ENCODE data around the gene C5orf58. TPM values are rescaled to one million over a fixed set of nuclear protein-coding genes. Genes with fewer than 3 reads are reported as not detected.

The C5orf58 gene
- total and polyA plus RNA-seq, 12 donors: 0.39 to 0.80 TPM; not detected in 10

DNA sequence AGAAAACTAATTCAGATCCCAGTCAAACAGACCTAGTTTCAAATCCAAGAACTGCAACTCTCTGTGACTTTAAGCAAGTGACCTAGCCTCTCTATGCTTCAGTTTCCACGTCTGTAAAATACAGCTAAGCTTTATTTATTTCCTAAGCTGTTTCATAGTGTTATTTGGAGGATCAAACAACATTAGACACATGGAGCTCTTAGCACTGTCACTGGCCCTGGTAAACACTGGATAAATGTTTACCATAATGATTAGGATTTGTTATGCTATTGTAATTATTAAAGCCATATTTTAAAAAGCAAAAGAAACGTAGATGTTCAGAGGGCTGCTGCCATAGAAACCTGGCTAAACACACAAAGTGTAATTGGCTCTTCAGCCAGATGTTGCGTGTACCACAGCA is 26.6 kb upstream of the C5orf58 start:
- no peak for DNase-seq
- no peaks in the 10 kb centered on the region for H3K27me3 ChIP-seq
- TF ChIP-seq, protein P1, sequence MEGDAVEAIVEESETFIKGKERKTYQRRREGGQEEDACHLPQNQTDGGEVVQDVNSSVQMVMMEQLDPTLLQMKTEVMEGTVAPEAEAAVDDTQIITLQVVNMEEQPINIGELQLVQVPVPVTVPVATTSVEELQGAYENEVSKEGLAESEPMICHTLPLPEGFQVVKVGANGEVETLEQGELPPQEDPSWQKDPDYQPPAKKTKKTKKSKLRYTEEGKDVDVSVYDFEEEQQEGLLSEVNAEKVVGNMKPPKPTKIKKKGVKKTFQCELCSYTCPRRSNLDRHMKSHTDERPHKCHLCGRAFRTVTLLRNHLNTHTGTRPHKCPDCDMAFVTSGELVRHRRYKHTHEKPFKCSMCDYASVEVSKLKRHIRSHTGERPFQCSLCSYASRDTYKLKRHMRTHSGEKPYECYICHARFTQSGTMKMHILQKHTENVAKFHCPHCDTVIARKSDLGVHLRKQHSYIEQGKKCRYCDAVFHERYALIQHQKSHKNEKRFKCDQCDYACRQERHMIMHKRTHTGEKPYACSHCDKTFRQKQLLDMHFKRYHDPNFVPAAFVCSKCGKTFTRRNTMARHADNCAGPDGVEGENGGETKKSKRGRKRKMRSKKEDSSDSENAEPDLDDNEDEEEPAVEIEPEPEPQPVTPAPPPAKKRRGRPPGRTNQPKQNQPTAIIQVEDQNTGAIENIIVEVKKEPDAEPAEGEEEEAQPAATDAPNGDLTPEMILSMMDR (IDR thresholded peaks at IDR 0.05): no peak
- no peak for TF ChIP-seq POLR2A (IDR thresholded peaks at IDR 0.05)
- H3K9me3 ChIP-seq (replicated peaks in 1 of 3): no peaks in the 10 kb centered on the region
- H3K4me1 ChIP-seq (replicated peaks in 1 of 2): no peaks in the 10 kb centered on the region
- H3K4me3 ChIP-seq: no peak overlapping the region
- 50 to 66% (median 60%) methylated on average over 3 of the region's 3 CpGs for WGBS, 4 donors
- H3K27ac ChIP-seq: no peak overlapping the region
- intact Hi-C loops (cut with DNase I): no loop called here
- H3K36me3 ChIP-seq (replicated peaks in 1 of 2): no peaks in the 10 kb centered on the region

DNA sequence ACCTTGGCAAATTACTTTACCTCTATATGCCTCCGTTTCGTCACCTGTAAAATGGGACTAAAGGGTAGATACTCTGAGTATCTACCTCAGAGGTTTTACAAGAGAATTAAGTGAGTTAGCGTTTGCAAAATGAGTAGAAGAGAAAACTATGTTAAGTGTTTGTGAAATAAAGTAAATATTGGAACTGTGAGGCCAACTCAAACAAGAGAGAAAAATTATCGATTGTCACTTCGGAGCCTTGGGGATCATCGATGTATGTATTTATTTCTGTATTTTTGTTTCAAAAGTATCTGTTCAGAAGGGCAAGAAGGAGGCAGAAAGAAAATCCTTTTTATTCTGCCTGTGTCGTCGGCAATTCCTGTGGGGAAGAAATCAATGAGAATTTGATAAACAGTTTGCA is 25.8 kb upstream of the C5orf58 start:
- intact Hi-C loops (cut with DNase I): no loop called here
- H3K27ac ChIP-seq: no peak overlapping the region
- H3K27me3 ChIP-seq: no peaks in the 10 kb centered on the region
- no peak overlapping the region for H3K4me3 ChIP-seq
- TF ChIP-seq, protein P1 (IDR thresholded peaks at IDR 0.05): no peak
- no peak for TF ChIP-seq POLR2A (IDR thresholded peaks at IDR 0.05)
- 90 to 93% (median 91%) methylated on average over 8 of the region's 8 CpGs for WGBS, 4 donors
- H3K4me1 ChIP-seq (replicated peaks in 1 of 2): no peaks in the 10 kb centered on the region
- H3K36me3 ChIP-seq (replicated peaks in 1 of 2): no peaks in the 10 kb centered on the region
- no peak for DNase-seq
- H3K9me3 ChIP-seq (replicated peaks in 1 of 3): no peaks in the 10 kb centered on the region

DNA sequence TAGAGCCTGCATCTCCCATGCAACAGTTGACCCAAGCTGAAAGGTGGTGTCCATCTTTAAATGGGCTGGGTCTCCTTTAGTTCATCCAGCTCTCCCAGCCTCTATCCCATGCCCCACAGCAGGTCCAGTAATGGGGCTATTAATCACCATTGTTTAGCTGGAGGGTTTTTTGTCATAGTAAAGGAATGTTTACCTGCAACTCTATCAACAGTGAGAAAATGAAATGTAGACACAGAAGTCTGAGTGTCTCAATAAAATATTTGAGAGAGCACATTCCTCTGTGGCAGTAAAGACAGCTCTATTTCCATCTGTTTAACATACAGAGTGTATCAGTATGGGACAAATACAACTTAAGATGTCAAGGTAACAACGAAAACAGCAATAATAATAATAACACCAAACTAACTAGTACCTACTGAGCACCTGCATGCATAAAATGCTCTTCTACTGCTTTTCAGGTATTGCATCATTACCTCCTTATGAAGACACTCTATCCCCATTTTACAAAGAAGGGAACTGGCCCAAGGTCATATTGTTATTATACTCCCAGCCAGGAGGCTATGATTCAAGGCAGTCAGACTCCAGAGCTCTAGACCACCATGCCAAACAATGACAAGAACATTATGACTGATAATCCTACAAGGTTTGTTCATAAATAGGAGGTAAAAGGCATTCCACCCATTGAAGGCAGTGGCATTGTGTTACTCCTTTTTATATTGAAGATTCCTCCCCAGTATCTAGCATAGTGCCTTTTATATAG is 21.0 kb upstream of the C5orf58 start:
- Histone ChIP-seq H3K4me1 (replicated peaks in 1 of 2) (no peaks in the 10 kb centered on the region), H3K9me3 (replicated peaks in 1 of 3) (no peaks in the 10 kb centered on the region), H3K27me3 (no peaks in the 10 kb centered on the region), H3K36me3 (replicated peaks in 1 of 2) (no peaks in the 10 kb centered on the region), H3K4me3 (no peak overlapping the region), H3K27ac (no peak overlapping the region)
- intact Hi-C loops (cut with DNase I): no loop called here
- no peak for DNase-seq
- TF ChIP-seq, protein P1 (IDR thresholded peaks at IDR 0.05): no peak
- TF ChIP-seq POLR2A (IDR thresholded peaks at IDR 0.05): no peak
- 64 to 77% (median 69%) methylated on average over 1 of the region's 1 CpG for WGBS, 4 donors

DNA sequence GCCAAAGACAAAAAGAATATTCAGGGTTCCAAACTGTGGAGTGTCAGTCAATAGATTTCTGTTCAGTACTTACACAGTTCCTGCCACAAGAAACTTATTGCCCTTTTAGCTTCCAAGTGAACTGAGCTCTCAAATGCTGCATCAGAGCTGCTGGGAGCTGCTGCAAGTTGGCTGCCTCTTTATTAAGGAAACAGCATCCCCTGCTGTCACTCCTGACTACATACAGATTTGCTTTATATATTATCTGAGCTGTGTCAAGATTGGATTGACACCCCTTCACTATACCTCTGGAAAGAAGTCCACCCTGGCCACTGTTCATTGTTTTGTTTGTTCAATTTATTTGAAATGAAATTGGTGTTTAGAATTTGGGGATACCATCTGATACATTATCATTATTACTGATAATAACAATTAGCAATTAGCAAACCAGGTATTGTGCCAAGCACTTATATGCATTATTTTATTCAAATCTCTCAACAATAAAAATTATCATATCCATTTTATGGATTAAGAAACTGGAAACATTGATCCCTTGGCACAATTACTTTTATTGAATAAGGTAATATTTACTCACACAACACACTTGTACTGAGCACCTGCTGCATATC is 16.4 kb upstream of the C5orf58 start:
- no peaks in the 10 kb centered on the region for H3K9me3 ChIP-seq (replicated peaks in 1 of 3)
- intact Hi-C loops (cut with DNase I): no loop called here
- H3K27ac ChIP-seq: no peak overlapping the region
- H3K27me3 ChIP-seq: no peaks in the 10 kb centered on the region
- no peak overlapping the region for H3K4me3 ChIP-seq
- TF ChIP-seq, protein P1 (IDR thresholded peaks at IDR 0.05): peak; percentile 29 to 75 (median 61)
- TF ChIP-seq POLR2A (IDR thresholded peaks at IDR 0.05): no peak
- H3K4me1 ChIP-seq (replicated peaks in 1 of 2): peaks cover 0 to 4% of the 10 kb centered on the region in 2 donors
- DNase-seq: peak in 4 of 7 donors; percentile 22 to 36 (median 34)
- H3K36me3 ChIP-seq (replicated peaks in 1 of 2): no peaks in the 10 kb centered on the region

All from adrenal gland (tissue), 12 donors.